H1 (cell line): ENCODE measurements around the gene PLCL1. TPM values are rescaled to one million over a fixed set of nuclear protein-coding genes. Genes with fewer than 3 reads are reported as not detected.

ENCODE experiments used
- CTCF ChIA-PET: fragments of 300-600 bp; sonication (Branson Sonifier 250); formaldehyde crosslinking; loops from one replicate; lab custom pipeline; 2021; ENCODE audit not compliant: partially characterized antibody; lab: Charles Lee
- POLR2A ChIA-PET: fragments of 300-600 bp; sonication (Branson Sonifier 250); formaldehyde crosslinking; loops from one replicate; lab custom pipeline; 2021; ENCODE audit warnings: inconsistent platforms; ENCODE audit not compliant: partially characterized antibody; lab: Charles Lee
- DNase-seq, 2 experiments: peaks; one replicate each; pipeline versions ENCODE4 v3.0.0 to v3.0.0-alpha.2; 2010 to 2022; ENCODE audit warnings: low spot score in 2 of 2, low read depth in 1 of 2, mixed read lengths in 1 of 2
- FAIRE-seq: peaks from 2 replicates; lab custom pipeline; 2011; peaks lifted over from hg19 to GRCh38; lab: Jason Lieb, UNC
- H2AFZ ChIP-seq: 2 replicates; pipeline ENCODE4 v1.8.1; 2012; ENCODE audit warnings: low read length, inconsistent platforms
- H2AK5ac ChIP-seq: 2 replicates; pipeline ENCODE4 v1.6.1; 2013; ENCODE audit warnings: low read depth, low read length
- H2BK120ac ChIP-seq: replicated peaks from 2 replicates; pipeline ENCODE3; 2013; ENCODE audit warnings: low read depth, low read length, inconsistent platforms
- H2BK12ac ChIP-seq: 2 replicates; pipeline ENCODE4 v1.6.1; 2013; ENCODE audit warnings: low read depth, low read length
- H2BK15ac ChIP-seq: 2 replicates; pipeline ENCODE4 v1.6.1; 2013; ENCODE audit warnings: low read length
- H2BK20ac ChIP-seq: 2 replicates; pipeline ENCODE4 v1.6.1; 2013; ENCODE audit warnings: low read length
- H2BK5ac ChIP-seq: 2 replicates; pipeline ENCODE4 v1.6.1; 2013; ENCODE audit warnings: low read depth, low read length
- H3K14ac ChIP-seq: 2 replicates; pipeline ENCODE4 v1.6.1; 2013; ENCODE audit warnings: inconsistent platforms; ENCODE audit not compliant: insufficient read length
- H3K18ac ChIP-seq: 2 replicates; pipeline ENCODE4 v1.6.1; 2013; ENCODE audit warnings: low read length; ENCODE audit errors: extremely low read depth
- H3K23ac ChIP-seq: 2 replicates; pipeline ENCODE4 v1.6.1; 2013; ENCODE audit warnings: inconsistent platforms; ENCODE audit not compliant: insufficient read length
- H3K23me2 ChIP-seq: 2 replicates; pipeline ENCODE4 v1.6.1; 2013; ENCODE audit warnings: low read depth, low read length
- H3K27ac ChIP-seq: 2 replicates; pipeline ENCODE4 v1.6.1; 2011; ENCODE audit warnings: low read depth, low read length, inconsistent platforms
- H3K27me3 ChIP-seq, 4 experiments: replicated peaks in 1 of 4; 1 replicate in 1 of 4; 2 replicates in 3 of 4; pipeline versions ENCODE4 v1.6.1 to v1.8.1; 2011 to 2013; ENCODE audit warnings: low read length in 3 of 4, mild to moderate bottlenecking in 3 of 4, inconsistent platforms in 2 of 4, mixed read lengths in 2 of 4, moderate library complexity in 1 of 4; ENCODE audit not compliant: control insufficient read depth in 3 of 4, insufficient read depth in 3 of 4; ENCODE audit errors: extremely low read depth in 1 of 4
- H3K36me3 ChIP-seq, 4 experiments: 2 replicates each; pipeline versions ENCODE4 v1.6.1 to v1.8.1; 2011 to 2013; ENCODE audit warnings: mild to moderate bottlenecking in 4 of 4, low read length in 3 of 4, moderate library complexity in 2 of 4, control low read depth in 1 of 4, inconsistent platforms in 1 of 4; ENCODE audit not compliant: insufficient read depth in 4 of 4, control insufficient read depth in 2 of 4
- H3K4ac ChIP-seq: replicated peaks from 2 replicates; pipeline ENCODE3; 2013; ENCODE audit warnings: low read length, low read depth, mixed read lengths, inconsistent platforms; ENCODE audit not compliant: insufficient read length
- H3K4me1 ChIP-seq, 4 experiments: replicated peaks in 1 of 4; 1 replicate in 1 of 4; 2 replicates in 3 of 4; pipeline versions ENCODE4 v1.6.1 to v1.8.1; 2011 to 2013; ENCODE audit warnings: low read length in 3 of 4, inconsistent platforms in 2 of 4, mixed read lengths in 1 of 4; ENCODE audit not compliant: insufficient read depth in 4 of 4, control insufficient read depth in 3 of 4
- H3K4me2 ChIP-seq, 2 experiments: 2 replicates each; pipeline versions ENCODE4 v1.6.1 to v1.8.1; 2011 to 2013; ENCODE audit warnings: low read depth in 2 of 2, low read length in 2 of 2, control low read depth in 1 of 2, inconsistent platforms in 1 of 2, mild to moderate bottlenecking in 1 of 2; ENCODE audit not compliant: insufficient read depth in 1 of 2
- H3K4me3 ChIP-seq, 4 experiments: fragments of 200-600, 300-600 bp in 1 of 4; sonication (generic), shearing (Covaris generic), sonication (Bioruptor Twin) in 1 of 4; 2 replicates each; pipeline versions ENCODE4 v1.5.1 to v1.8.1; 2011 to 2016; ENCODE audit warnings: low read length in 4 of 4, low read depth in 3 of 4, control low read depth in 2 of 4, inconsistent platforms in 2 of 4, mild to moderate bottlenecking in 2 of 4, mixed read lengths in 1 of 4, moderate library complexity in 1 of 4; ENCODE audit not compliant: insufficient read depth in 2 of 4; ENCODE audit errors: extremely low read depth in 1 of 4
- H3K56ac ChIP-seq: replicated peaks from 2 replicates; pipeline ENCODE3; 2013; ENCODE audit warnings: low read depth, mild to moderate bottlenecking, mixed read lengths, low read length, inconsistent platforms; ENCODE audit not compliant: insufficient read length
- H3K79me1 ChIP-seq: 2 replicates; pipeline ENCODE4 v1.6.1; 2013; ENCODE audit warnings: low read depth, low read length, control low read depth
- H3K79me2 ChIP-seq, 2 experiments: 2 replicates each; pipeline versions ENCODE4 v1.6.1 to v1.8.1; 2012 to 2013; ENCODE audit warnings: low read length in 2 of 2, mild to moderate bottlenecking in 2 of 2, inconsistent platforms in 1 of 2; ENCODE audit not compliant: insufficient read depth in 2 of 2, control insufficient read depth in 1 of 2
- H3K9ac ChIP-seq, 4 experiments: replicated peaks in 1 of 4; 1 replicate in 1 of 4; 2 replicates in 3 of 4; pipeline versions ENCODE4 v1.6.1 to v1.8.1; 2011 to 2013; ENCODE audit warnings: low read depth in 3 of 4, low read length in 3 of 4, control low read depth in 2 of 4, mild to moderate bottlenecking in 2 of 4, moderate library complexity in 2 of 4, inconsistent platforms in 1 of 4; ENCODE audit errors: extremely low read depth in 1 of 4
- H3K9me3 ChIP-seq, 2 experiments: 2 replicates each; pipeline versions ENCODE4 v1.6.1 to v1.8.1; 2012 to 2013; ENCODE audit warnings: mild to moderate bottlenecking in 2 of 2, moderate library complexity in 2 of 2, control low read depth in 1 of 2, inconsistent platforms in 1 of 2, low read depth in 1 of 2, low read length in 1 of 2, mixed read lengths in 1 of 2; ENCODE audit not compliant: insufficient read depth in 2 of 2
- H4K20me1 ChIP-seq, 2 experiments: replicated peaks in 1 of 2; 2 replicates each; pipeline versions ENCODE3 to v1.8.1; 2011 to 2013; ENCODE audit warnings: inconsistent platforms in 2 of 2, low read length in 2 of 2, mild to moderate bottlenecking in 1 of 2; ENCODE audit not compliant: insufficient read depth in 2 of 2, control insufficient read depth in 1 of 2
- H4K5ac ChIP-seq: 2 replicates; pipeline ENCODE4 v1.6.1; 2013; ENCODE audit warnings: low read length, low read depth, mixed read lengths, inconsistent platforms; ENCODE audit not compliant: insufficient read length
- H4K8ac ChIP-seq: 2 replicates; pipeline ENCODE4 v1.8.0; 2013; ENCODE audit warnings: mild to moderate bottlenecking, moderate library complexity, low read length, inconsistent platforms; ENCODE audit not compliant: insufficient read depth; ENCODE audit errors: extremely low read depth
- H4K91ac ChIP-seq: replicated peaks from 2 replicates; pipeline ENCODE3; 2013; ENCODE audit warnings: low read length, mixed read lengths, inconsistent platforms; ENCODE audit not compliant: insufficient read length
- CREB1 ChIP-seq: IDR thresholded peaks from 2 replicates; pipeline ENCODE4 v1.6.1; 2012; ENCODE audit warnings: inconsistent platforms
- EGR1 ChIP-seq: IDR thresholded peaks from 2 replicates; pipeline ENCODE4 v1.6.1; 2011; ENCODE audit warnings: low read depth, low read length, borderline replicate concordance
- SP1 ChIP-seq: IDR thresholded peaks from 2 replicates; pipeline ENCODE4 v1.6.1; 2011; ENCODE audit warnings: low read depth, low read length
- ZNF274 ChIP-seq: IDR thresholded peaks from 2 replicates; pipeline ENCODE4 v1.7.0; 2012; ENCODE audit warnings: low read length, borderline replicate concordance; ENCODE audit errors: extremely low read depth
- WGBS, 2 experiments: shearing (Covaris generic) in 1 of 2; methylation state at CpG; one replicate each; pipeline versions ENCODE4 v1.1.6 to v1.1.7; 2013 to 2015; ENCODE audit warnings: low lambda C conversion rate in 2 of 2, mixed read lengths in 2 of 2, inconsistent platforms in 1 of 2, low coverage in 1 of 2, missing lambda C conversion rate in 1 of 2; ENCODE audit not compliant: insufficient replicate concordance in 2 of 2, insufficient coverage in 1 of 2, insufficient read length in 1 of 2; ENCODE audit errors: extremely low coverage in 1 of 2, missing lambda C conversion rate in 1 of 2; 5-methylcytosine and 5-hydroxymethylcytosine counted together
- polyA plus RNA-seq, 7 experiments: library from polyadenylated mRNA; depleted of rRNA in 3 of 7; stranded (reverse) in 5 of 7; unstranded in 2 of 7; fragments of >200 nt in 5 of 7; fragments of 200-250 nt in 2 of 7; gene quantifications; 1 replicate in 5 of 7; 2 replicates in 1 of 7; 4 replicates in 1 of 7; pipeline versions ENCODE4 v1.2.1 to v1.2.3, GENCODE V29; 2011 to 2013; ENCODE audit warnings: missing spikeins in 2 of 7, mixed read lengths in 2 of 7
- total RNA-seq: library from RNA; stranded (reverse); fragmentation: NEBNext Ultra II Directional; extraction: Animal tissue kit (Norgen Biotek cat#: 25700); gene quantifications from 2 replicates; pipeline ENCODE4 v1.2.1, GENCODE V29; 2021

The PLCL1 gene
- total and polyA plus RNA-seq, 2 of the 8 experiments (the other 6 are each of a cell fraction or from before 2014, with no cell fraction given): not detected

GRCh38 chr2:197863744-197864143 lies 59.4 kb downstream of the PLCL1 start:
- Histone ChIP-seq H3K14ac (no peak overlapping the region), H2AFZ (no peak overlapping the region), H2BK12ac (no peak overlapping the region), H3K36me3 (no peaks in the 10 kb centered on the region), H2AK5ac (no peak overlapping the region), H2BK20ac (no peak overlapping the region), H4K8ac (no peak overlapping the region), H3K23ac (no peak overlapping the region), H3K4me1 (no peaks in the 10 kb centered on the region), H4K20me1 (no peaks in the 10 kb centered on the region), H3K9me3 (0 out of 4 replicates have a peak, but pooled peaks cover 0 to 2% of the 10 kb centered on the region in 2 experiments), H3K18ac (no peak overlapping the region), H3K79me2 (no peaks in the 10 kb centered on the region)
- POLR2A ChIA-PET: interaction anchor here (0.6 kb wide), 1 partner anchor 221 kb away, joined by 3 read pairs; no protein-coding TSS in a partner anchor
- no peak for FAIRE-seq
- TF ChIP-seq ZNF274 (no peak), EGR1 (no peak), CREB1 (no peak), SP1 (no peak)
- TF ChIP-seq, all 59 proteins: peak for 0
- Histone ChIP-seq H3K9ac (no peak overlapping the region), H2BK15ac (no peak overlapping the region), H2BK5ac (no peak overlapping the region), H2BK120ac (no peak overlapping the region), H3K4ac (no peak overlapping the region), H3K4me3 (no peak overlapping the region), H4K91ac (no peak overlapping the region), H3K27me3 (no peaks in the 10 kb centered on the region), H3K56ac (no peak overlapping the region), H3K23me2 (no peaks in the 10 kb centered on the region), H3K79me1 (no peaks in the 10 kb centered on the region), H3K27ac (no peak overlapping the region), H3K4me2 (no peak overlapping the region), H4K5ac (no peak overlapping the region)
- DNase-seq: no peak
- CTCF ChIA-PET: interaction anchor here (0.6 to 1.3 kb wide), 2 partner anchors 39 to 1035 kb away, joined by 3 read pairs; no protein-coding TSS in a partner anchor
- WGBS, 2 experiments: 83% methylated on average over 1 of the region's 1 CpG; no CpG with 5 or more reads in 1 of the 2 experiments
